Spleen (tissue), 7 donors: Measurements from ENCODE around the gene HMHB1.

ENCODE experiments used
- POLR2A ChIP-seq, 3 donors: fragments of 450-650 bp; IDR thresholded peaks; one replicate each; pipeline ENCODE4 v1.5.1; 2017; ENCODE audit warnings: antibody characterized with exemption in 3 of 3, mild to moderate bottlenecking in 1 of 3
- TF ChIP-seq, protein P1 (sequence below), 11 experiments: fragments of 200-600 bp in 7 of 11; fragments of 450-650 bp in 4 of 11; sonication (generic) in 4 of 11; IDR thresholded peaks in 8 of 11; conservative IDR thresholded peaks in 3 of 11; 1 replicate in 7 of 11; 2 replicates in 4 of 11; pipeline versions ENCODE4 v1.4.0 to v1.8.0; 2016 to 2021; ENCODE audit warnings: antibody characterized with exemption in 11 of 11, inconsistent platforms in 4 of 11, mild to moderate bottlenecking in 1 of 11
- donor health status: DM: no; HTN: no; CAD: no; lungs with moderate emphysema.
- donor health status: DM: no; HTN: no; CAD: no.
- donor health status: DM: no; HTN: no; CAD: no.

GRCh38 chr5:143860211-143860610 lies 48.2 kb downstream of the HMHB1 start:
- TF ChIP-seq, protein P1, sequence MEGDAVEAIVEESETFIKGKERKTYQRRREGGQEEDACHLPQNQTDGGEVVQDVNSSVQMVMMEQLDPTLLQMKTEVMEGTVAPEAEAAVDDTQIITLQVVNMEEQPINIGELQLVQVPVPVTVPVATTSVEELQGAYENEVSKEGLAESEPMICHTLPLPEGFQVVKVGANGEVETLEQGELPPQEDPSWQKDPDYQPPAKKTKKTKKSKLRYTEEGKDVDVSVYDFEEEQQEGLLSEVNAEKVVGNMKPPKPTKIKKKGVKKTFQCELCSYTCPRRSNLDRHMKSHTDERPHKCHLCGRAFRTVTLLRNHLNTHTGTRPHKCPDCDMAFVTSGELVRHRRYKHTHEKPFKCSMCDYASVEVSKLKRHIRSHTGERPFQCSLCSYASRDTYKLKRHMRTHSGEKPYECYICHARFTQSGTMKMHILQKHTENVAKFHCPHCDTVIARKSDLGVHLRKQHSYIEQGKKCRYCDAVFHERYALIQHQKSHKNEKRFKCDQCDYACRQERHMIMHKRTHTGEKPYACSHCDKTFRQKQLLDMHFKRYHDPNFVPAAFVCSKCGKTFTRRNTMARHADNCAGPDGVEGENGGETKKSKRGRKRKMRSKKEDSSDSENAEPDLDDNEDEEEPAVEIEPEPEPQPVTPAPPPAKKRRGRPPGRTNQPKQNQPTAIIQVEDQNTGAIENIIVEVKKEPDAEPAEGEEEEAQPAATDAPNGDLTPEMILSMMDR (IDR thresholded peaks at IDR 0.05 in 8 of 11, conservative IDR thresholded peaks at IDR 0.05 in 3 of 11) = no peak
- no peak for TF ChIP-seq POLR2A (IDR thresholded peaks at IDR 0.05)
